Measurements from ENCODE around the gene FNDC3B.

GRCh38 chr3:172021164-172021563 is 18.2 kb upstream of the FNDC3B start:
- TF ChIP-seq CTCF (IDR thresholded peaks at IDR 0.05) (no peak), POLR2A (IDR thresholded peaks at IDR 0.05) (no peak), POLR2AphosphoS5 (IDR thresholded peaks at IDR 0.05) (no peak)
